Panc1 (cell line): Measurements from ENCODE around the gene TNRC6C. TPM values are rescaled to one million over a fixed set of nuclear protein-coding genes. Genes with fewer than 3 reads are reported as not detected.

Experiments
- ATAC-seq: fragments of 200-7000 bp; cut with Tn5 transposase; 2 replicates; pipeline ENCODE4 v1.9.1; 2020; ENCODE audit warnings: mild to moderate bottlenecking, moderate library complexity
- BruUV-seq: library from RNA; stranded (reverse); fragments of 400-500 nt; replicated peaks from 2 replicates; lab custom pipeline; 2021; lab: Mats Ljungman, UMichigan
- CTCF ChIA-PET: fragments of 300-600 bp; sonication (Branson Sonifier 250); formaldehyde crosslinking; loops from one replicate; lab custom pipeline; 2022; ENCODE audit warnings: antibody characterized with exemption; lab: Charles Lee
- POLR2A ChIA-PET: fragments of 300-600 bp; sonication (Branson Sonifier 250); formaldehyde crosslinking; loops from one replicate; lab custom pipeline; 2022; ENCODE audit warnings: antibody characterized with exemption; lab: Charles Lee
- DNase-seq: peaks from one replicate; pipeline ENCODE4 v3.0.0-alpha.2; 2010; ENCODE audit warnings: low read depth, low spot score
- H3K27ac ChIP-seq: 2 replicates; pipeline ENCODE4 v1.5.1; 2011; ENCODE audit warnings: mild to moderate bottlenecking, low read length, inconsistent platforms
- H3K27me3 ChIP-seq: fragments of 200-500 bp; sonication (Bioruptor generic); 2 replicates; pipeline ENCODE4 v1.6.0; 2014; ENCODE audit warnings: low read length, inconsistent platforms; ENCODE audit not compliant: control insufficient read depth, insufficient read depth
- H3K36me3 ChIP-seq: fragments of 200-500 bp; sonication (Bioruptor generic); 2 replicates; pipeline ENCODE4 v1.5.1; 2014; ENCODE audit warnings: inconsistent platforms, mild to moderate bottlenecking, low read length, moderate library complexity; ENCODE audit not compliant: control insufficient read depth, insufficient read depth
- H3K4me1 ChIP-seq: 2 replicates; pipeline ENCODE4 v1.5.1; 2011; ENCODE audit warnings: inconsistent platforms, mild to moderate bottlenecking, low read length, moderate library complexity; ENCODE audit not compliant: control insufficient read depth, insufficient read depth
- H3K4me3 ChIP-seq, 2 experiments: 2 replicates each; pipeline ENCODE4 v1.5.1; 2011 to 2012; ENCODE audit warnings: low read depth in 2 of 2, low read length in 2 of 2, mild to moderate bottlenecking in 2 of 2, inconsistent platforms in 1 of 2, moderate library complexity in 1 of 2
- H3K9me3 ChIP-seq: fragments of 200-500 bp; sonication (Bioruptor generic); 2 replicates; pipeline ENCODE4 v1.5.1; 2014; ENCODE audit warnings: low read depth, mild to moderate bottlenecking, inconsistent platforms, low read length, moderate library complexity; ENCODE audit not compliant: control insufficient read depth, insufficient read depth
- CTCF ChIP-seq: fragments of 450-650 bp; IDR thresholded peaks from 2 replicates; pipeline ENCODE4 v1.5.1; 2017; ENCODE audit warnings: mild to moderate bottlenecking
- POLR2AphosphoS5 ChIP-seq: IDR thresholded peaks from 2 replicates; pipeline ENCODE4 v1.6.1; 2012; ENCODE audit warnings: mild to moderate bottlenecking, low read depth, low read length, moderate library complexity
- REST ChIP-seq, 2 experiments: IDR thresholded peaks; 2 replicates each; pipeline ENCODE4 v1.6.1; 2011 to 2012; ENCODE audit warnings: low read depth in 2 of 2, control low read depth in 1 of 2, low read length in 1 of 2, mild to moderate bottlenecking in 1 of 2, moderate library complexity in 1 of 2; ENCODE audit not compliant: insufficient read depth in 1 of 2
- SIN3A ChIP-seq: IDR thresholded peaks from 2 replicates; pipeline ENCODE4 v1.6.1; 2012; ENCODE audit warnings: low read depth, mild to moderate bottlenecking, low read length, moderate library complexity, borderline replicate concordance; ENCODE audit not compliant: insufficient read depth
- TCF7L2 ChIP-seq: IDR thresholded peaks from 2 replicates; pipeline ENCODE4 v1.6.1; 2011; ENCODE audit warnings: mild to moderate bottlenecking, low read depth, low read length, inconsistent platforms
- in situ Hi-C: cut with HindIII; loops from 2 replicates; pipeline ENCODE4 v1.10.0; 2016; ENCODE audit warnings: low sequenced_read_pairs, low pct_unique_long_range_greater_than_20kb
- intact Hi-C: fragments of 100-400 bp; cut with micrococcal nuclease; formaldehyde crosslinking; loops from one replicate; pipeline ENCODE4 v1.10.0; 2022; ENCODE audit not compliant: unreplicated experiment
- total RNA-seq: library from RNA; stranded (reverse); gene quantifications from one replicate; pipeline ENCODE4 v1.2.1, GENCODE V29; 2021; ENCODE audit not compliant: unreplicated experiment

The TNRC6C gene
- total RNA-seq, 1 experiment from 2014 or later: 10.1 TPM

GRCh38 chr17:77959126-77959925, 823 bp downstream of the TNRC6C start:
- TF ChIP-seq REST (IDR thresholded peaks at IDR 0.05; ENCODE audit: insufficient read depth in 1 of 2, low read depth in 2 of 2, low read length in 1 of 2) (no peak), TCF7L2 (no peak), CTCF (no peak)
- peak overlapping the region; percentile 21; the same call in 1 of the 2 replicates for H3K27ac ChIP-seq
- in situ Hi-C loops (no loop called here), intact Hi-C loops (loop anchor here (5.0 kb wide), 1 partner anchor 417 kb away; no protein-coding TSS in a partner anchor)
- no peaks in the 10 kb centered on the region for H3K36me3 ChIP-seq
- H3K4me3 ChIP-seq: peak overlapping the region; percentile 62 to 70
- H3K4me1 ChIP-seq: peaks cover 30% of the 10 kb centered on the region
- peaks cover 15% of the 10 kb centered on the region for H3K27me3 ChIP-seq
- POLR2A ChIA-PET: no interaction called here
- DNase-seq: no peak
- no peaks in the 10 kb centered on the region for H3K9me3 ChIP-seq
- CTCF ChIA-PET: no interaction called here
- TSS peak; percentile 64 for BruUV-seq
- peak; percentile 18; the same call in 1 of the 2 replicates for ATAC-seq

- intact Hi-C loops: loop anchor here (5.0 kb wide), 1 partner anchor 418 kb away; no protein-coding TSS in a partner anchor
- H3K4me3 ChIP-seq: peak overlapping the region; percentile 62 to 70
- H3K27me3 ChIP-seq: peaks cover 14% of the 10 kb centered on the region
- in situ Hi-C loops: no loop called here
- H3K27ac ChIP-seq: 0 out of 2 replicates have a peak overlapping the region, but pooled peaks have one; percentile 21
- POLR2A ChIA-PET: no interaction called here
- peaks cover 30% of the 10 kb centered on the region for H3K4me1 ChIP-seq
- TF ChIP-seq POLR2AphosphoS5 (no peak), REST (IDR thresholded peaks at IDR 0.05; ENCODE audit: insufficient read depth in 1 of 2, low read depth in 2 of 2, low read length in 1 of 2) (no peak), SIN3A (no peak), TCF7L2 (no peak), CTCF (no peak)
- CTCF ChIA-PET: no interaction called here
- H3K9me3 ChIP-seq: no peaks in the 10 kb centered on the region
- H3K36me3 ChIP-seq: no peaks in the 10 kb centered on the region
- no TSS peak for BruUV-seq
- ATAC-seq: no peak
- no peak for DNase-seq
Observed at GRCh38 chr17:77959926-77960521, 1.5 kb downstream of the TNRC6C start.
